Stimulated activated CD8-positive, alpha-beta memory T cell treated with anti-CD3 and anti-CD28 coated beads, Interleukin-15, amount 100 ng/mL, for 1 hour (primary cell): ENCODE measurements around the gene CHP1.
"Not testable (repeated sequence)": the region's sequence is repeated elsewhere in the genome, so short reads cannot be mapped to it uniquely, and the experiment has no call there.

Experiments
- DNase-seq: peaks from one replicate; pipeline ENCODE4 v3.0.0-alpha.2; 2020; ENCODE audit warnings: low read depth

The CHP1 gene

GRCh38 chr15:41292521-41292920, 61.5 kb downstream of the CHP1 start:
- no peak for DNase-seq

- DNase-seq, result not testable (repeated sequence)
Observed at GRCh38 chr15:41301139-41301538, 70.1 kb downstream of the CHP1 start.

GRCh38 chr15:41301587-41301986, 70.5 kb downstream of the CHP1 start:
- no peak for DNase-seq

- DNase-seq, result no peak
Observed at GRCh38 chr15:41304149-41304770, 73.2 kb downstream of the CHP1 start.

- no peak for DNase-seq
Observed at GRCh38 chr15:41307679-41308078, 76.6 kb downstream of the CHP1 start.

- DNase-seq, result no peak
Observed at GRCh38 chr15:41309226-41309905, 78.3 kb downstream of the CHP1 start.

- DNase-seq, result not testable (repeated sequence)
Observed at GRCh38 chr15:41320805-41321330, 89.8 kb downstream of the CHP1 start.

- DNase-seq, result no peak
Observed at GRCh38 chr15:41323611-41324010, 92.5 kb downstream of the CHP1 start.

- DNase-seq, result no peak
Observed at GRCh38 chr15:41331281-41331680, 100.2 kb downstream of the CHP1 start.
